Measurements from ENCODE around the gene COL6A1. TPM values are rescaled to one million over a fixed set of nuclear protein-coding genes. Genes with fewer than 3 reads are reported as not detected.

Gene COL6A1
- total RNA-seq, 1 donor from 2014 or later, result 226 TPM

- no peak for DNase-seq (ENCODE audit: low read depth)
- Histone ChIP-seq H3K27me3 (ENCODE audit: control insufficient read depth, insufficient read depth, low read length) (peaks cover 2% of the 10 kb centered on the region), H3K4me3 (ENCODE audit: low read depth, low read length) (no peak overlapping the region), H3K36me3 (ENCODE audit: control insufficient read depth, insufficient read depth, low read length) (no peaks in the 10 kb centered on the region)
- TF ChIP-seq CTCF (IDR thresholded peaks at IDR 0.05; ENCODE audit: insufficient read depth, low read length, poor library complexity, severe bottlenecking), result no peak
Observed at GRCh38 chr21:45940621-45941337, 40.8 kb upstream of the COL6A1 start.

GRCh38 chr21:45941338-45941710 lies 40.2 kb upstream of the COL6A1 start:
- H3K36me3 ChIP-seq (ENCODE audit: control insufficient read depth, insufficient read depth, low read length), result no peaks in the 10 kb centered on the region
- peaks cover 2% of the 10 kb centered on the region for H3K27me3 ChIP-seq (ENCODE audit: control insufficient read depth, insufficient read depth, low read length)
- no peak for DNase-seq (ENCODE audit: low read depth)
- TF ChIP-seq CTCF (IDR thresholded peaks at IDR 0.05; ENCODE audit: insufficient read depth, low read length, poor library complexity, severe bottlenecking), result no peak
- H3K4me3 ChIP-seq (ENCODE audit: low read depth, low read length), result no peak overlapping the region

- no peak for TF ChIP-seq CTCF (IDR thresholded peaks at IDR 0.05; ENCODE audit: insufficient read depth, low read length, poor library complexity, severe bottlenecking)
- H3K4me3 ChIP-seq (ENCODE audit: low read depth, low read length), result no peak overlapping the region
- no peaks in the 10 kb centered on the region for H3K36me3 ChIP-seq (ENCODE audit: control insufficient read depth, insufficient read depth, low read length)
- no peak for DNase-seq (ENCODE audit: low read depth)
- peaks cover 2% of the 10 kb centered on the region for H3K27me3 ChIP-seq (ENCODE audit: control insufficient read depth, insufficient read depth, low read length)
Observed at GRCh38 chr21:45941717-45942546, 39.6 kb upstream of the COL6A1 start.

- Histone ChIP-seq H3K4me3 (ENCODE audit: low read depth, low read length) (no peak overlapping the region), H3K27me3 (ENCODE audit: control insufficient read depth, insufficient read depth, low read length) (peaks cover 2% of the 10 kb centered on the region), H3K36me3 (ENCODE audit: control insufficient read depth, insufficient read depth, low read length) (no peaks in the 10 kb centered on the region)
- TF ChIP-seq CTCF (IDR thresholded peaks at IDR 0.05; ENCODE audit: insufficient read depth, low read length, poor library complexity, severe bottlenecking), result no peak
- no peak for DNase-seq (ENCODE audit: low read depth)
Observed at GRCh38 chr21:45942755-45943629, 38.6 kb upstream of the COL6A1 start.

- no peak for DNase-seq (ENCODE audit: low read depth)
- Histone ChIP-seq H3K36me3 (ENCODE audit: control insufficient read depth, insufficient read depth, low read length) (no peaks in the 10 kb centered on the region), H3K4me3 (ENCODE audit: low read depth, low read length) (no peak overlapping the region), H3K27me3 (ENCODE audit: control insufficient read depth, insufficient read depth, low read length) (peaks cover 4% of the 10 kb centered on the region)
- no peak for TF ChIP-seq CTCF (IDR thresholded peaks at IDR 0.05; ENCODE audit: insufficient read depth, low read length, poor library complexity, severe bottlenecking)
Observed at GRCh38 chr21:45943630-45944540, 37.7 kb upstream of the COL6A1 start.

Data from kidney epithelial cell (primary cell).